Pons (tissue), 1 donor: ENCODE data around the gene NRGN.
A peak's percentile ranks its signal among the peaks of the same experiment; 100 is the strongest.

Experiments used
- DNase-seq: peaks from one replicate; pipeline ENCODE4 v3.0.0-alpha.2; 2016; ENCODE audit warnings: low spot score

Gene NRGN

DNA sequence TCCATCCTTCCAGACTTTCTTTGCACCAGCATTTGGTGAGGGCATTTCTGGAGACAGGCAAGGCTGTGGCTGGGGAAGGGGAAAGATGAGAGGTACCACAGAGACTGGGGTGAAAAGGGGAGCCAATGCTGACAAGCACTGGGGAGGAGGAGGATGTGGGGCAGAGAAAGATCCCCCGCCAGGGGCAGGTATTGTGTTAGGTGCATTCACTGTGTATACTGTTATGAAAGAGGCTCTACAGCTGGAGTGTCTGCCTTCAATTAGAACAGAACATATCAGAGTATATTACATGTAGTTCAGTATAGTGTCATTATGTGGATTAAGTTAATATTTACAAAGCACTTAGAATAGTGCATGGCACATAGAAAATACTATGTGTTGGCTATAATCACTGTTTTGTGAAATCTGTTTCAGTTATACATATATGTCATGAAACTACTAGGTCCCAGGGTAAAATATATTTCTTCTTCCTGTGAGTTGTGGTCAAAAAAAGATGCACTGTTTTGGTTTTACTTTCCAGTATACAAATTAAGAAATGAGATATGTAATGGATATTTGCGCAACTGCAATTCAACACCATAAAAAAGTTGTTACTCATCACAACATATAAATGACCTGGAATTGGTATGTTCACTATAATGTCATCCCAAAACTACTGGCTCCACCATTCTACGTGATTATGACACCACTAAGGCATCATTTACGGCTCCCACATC, 52.0 kb downstream of the NRGN start:
- DNase-seq = no peak

DNA sequence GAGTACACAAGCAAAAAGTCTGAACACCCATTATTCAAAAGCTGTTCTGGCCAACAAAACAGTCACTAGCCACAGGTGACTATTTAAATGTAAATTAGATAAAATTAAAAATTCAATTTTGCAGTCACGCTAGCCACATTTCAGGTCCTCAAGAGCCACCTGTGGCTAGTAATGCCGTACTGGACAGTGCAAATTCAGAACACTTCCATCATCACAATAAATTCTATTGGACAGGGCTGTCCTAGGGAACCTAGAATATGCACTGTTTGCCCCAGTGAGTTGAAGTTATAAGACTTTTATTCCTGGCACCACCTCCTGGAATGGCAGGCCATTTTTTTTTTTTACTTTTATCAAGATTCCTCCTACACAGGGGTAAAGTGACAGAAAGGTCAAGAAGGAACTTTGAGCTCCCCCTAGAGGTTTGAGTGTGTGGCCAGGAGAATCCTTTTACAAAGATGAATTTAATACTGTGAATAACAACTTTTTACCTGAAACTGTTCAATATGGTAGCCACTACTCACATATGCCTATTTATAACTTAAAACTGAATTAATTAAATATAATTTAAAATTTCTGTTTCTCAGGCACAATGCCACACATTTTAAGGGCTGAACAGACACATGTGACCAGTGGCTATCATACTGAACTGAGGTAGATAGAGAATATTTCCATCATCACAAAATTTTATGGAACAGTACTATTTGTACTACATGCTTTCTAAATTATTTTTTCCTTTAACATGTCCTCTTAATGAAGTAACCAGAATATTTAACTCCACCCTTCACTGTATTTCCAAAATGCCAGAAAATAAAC, 53.9 kb downstream of the NRGN start:
- peak; percentile 60 for DNase-seq

DNA sequence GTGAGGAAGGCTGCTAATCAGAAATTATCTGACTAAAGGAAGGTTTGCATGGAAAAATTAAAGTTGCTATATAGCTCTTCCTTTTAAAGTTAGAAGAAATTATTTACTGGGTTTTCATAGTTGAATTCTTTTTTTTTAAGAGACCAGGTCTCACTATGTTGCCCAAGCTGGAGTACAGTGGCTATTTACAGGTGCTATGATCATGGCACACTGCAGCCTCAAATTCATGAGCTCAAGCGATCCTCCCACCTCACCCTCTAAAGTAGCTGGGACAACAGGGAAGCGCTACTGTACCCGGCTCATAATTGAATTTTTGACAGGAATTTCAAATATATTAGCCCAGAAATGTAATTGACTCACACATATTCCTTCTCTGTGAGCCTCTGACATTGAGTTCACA, 56.6 kb downstream of the NRGN start:
- no peak for DNase-seq
